ENCODE data around the gene ISM2. TPM values are rescaled to one million over a fixed set of nuclear protein-coding genes. Genes with fewer than 3 reads are reported as not detected.

Gene ISM2
- total and polyA plus RNA-seq, 2 of the 13 experiments (the other 11 are each of a cell fraction or from before 2014, with no cell fraction given), result 1.8 to 40.7 TPM

DNA sequence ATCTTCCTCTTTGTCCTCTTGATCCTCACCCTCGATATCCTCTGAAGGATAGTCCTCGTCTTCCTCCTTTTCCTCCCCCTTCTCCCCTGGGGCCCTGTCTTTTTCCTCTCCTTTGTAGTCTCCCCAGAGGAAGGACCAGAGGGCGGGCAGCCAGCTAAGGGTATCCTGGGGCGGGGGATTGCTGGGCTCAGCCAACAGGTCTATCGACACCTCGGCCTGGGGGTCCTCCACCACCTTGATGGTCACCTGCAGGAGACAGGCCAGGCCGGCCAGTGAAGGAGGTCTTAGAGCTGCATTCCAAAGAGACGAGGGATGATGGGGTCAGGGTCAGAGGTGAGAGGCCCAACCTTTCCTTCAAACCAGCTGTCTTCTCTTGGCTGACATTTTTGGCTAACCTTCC lies 16.2 kb downstream of the ISM2 start (continued):
- TF ChIP-seq, protein P1, sequence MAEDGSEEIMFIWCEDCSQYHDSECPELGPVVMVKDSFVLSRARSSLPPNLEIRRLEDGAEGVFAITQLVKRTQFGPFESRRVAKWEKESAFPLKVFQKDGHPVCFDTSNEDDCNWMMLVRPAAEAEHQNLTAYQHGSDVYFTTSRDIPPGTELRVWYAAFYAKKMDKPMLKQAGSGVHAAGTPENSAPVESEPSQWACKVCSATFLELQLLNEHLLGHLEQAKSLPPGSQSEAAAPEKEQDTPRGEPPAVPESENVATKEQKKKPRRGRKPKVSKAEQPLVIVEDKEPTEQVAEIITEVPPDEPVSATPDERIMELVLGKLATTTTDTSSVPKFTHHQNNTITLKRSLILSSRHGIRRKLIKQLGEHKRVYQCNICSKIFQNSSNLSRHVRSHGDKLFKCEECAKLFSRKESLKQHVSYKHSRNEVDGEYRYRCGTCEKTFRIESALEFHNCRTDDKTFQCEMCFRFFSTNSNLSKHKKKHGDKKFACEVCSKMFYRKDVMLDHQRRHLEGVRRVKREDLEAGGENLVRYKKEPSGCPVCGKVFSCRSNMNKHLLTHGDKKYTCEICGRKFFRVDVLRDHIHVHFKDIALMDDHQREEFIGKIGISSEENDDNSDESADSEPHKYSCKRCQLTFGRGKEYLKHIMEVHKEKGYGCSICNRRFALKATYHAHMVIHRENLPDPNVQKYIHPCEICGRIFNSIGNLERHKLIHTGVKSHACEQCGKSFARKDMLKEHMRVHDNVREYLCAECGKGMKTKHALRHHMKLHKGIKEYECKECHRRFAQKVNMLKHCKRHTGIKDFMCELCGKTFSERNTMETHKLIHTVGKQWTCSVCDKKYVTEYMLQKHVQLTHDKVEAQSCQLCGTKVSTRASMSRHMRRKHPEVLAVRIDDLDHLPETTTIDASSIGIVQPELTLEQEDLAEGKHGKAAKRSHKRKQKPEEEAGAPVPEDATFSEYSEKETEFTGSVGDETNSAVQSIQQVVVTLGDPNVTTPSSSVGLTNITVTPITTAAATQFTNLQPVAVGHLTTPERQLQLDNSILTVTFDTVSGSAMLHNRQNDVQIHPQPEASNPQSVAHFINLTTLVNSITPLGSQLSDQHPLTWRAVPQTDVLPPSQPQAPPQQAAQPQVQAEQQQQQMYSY (CRISPR knock-in tag; IDR thresholded peaks at IDR 0.05), result no peak
- TF ChIP-seq, protein P2, sequence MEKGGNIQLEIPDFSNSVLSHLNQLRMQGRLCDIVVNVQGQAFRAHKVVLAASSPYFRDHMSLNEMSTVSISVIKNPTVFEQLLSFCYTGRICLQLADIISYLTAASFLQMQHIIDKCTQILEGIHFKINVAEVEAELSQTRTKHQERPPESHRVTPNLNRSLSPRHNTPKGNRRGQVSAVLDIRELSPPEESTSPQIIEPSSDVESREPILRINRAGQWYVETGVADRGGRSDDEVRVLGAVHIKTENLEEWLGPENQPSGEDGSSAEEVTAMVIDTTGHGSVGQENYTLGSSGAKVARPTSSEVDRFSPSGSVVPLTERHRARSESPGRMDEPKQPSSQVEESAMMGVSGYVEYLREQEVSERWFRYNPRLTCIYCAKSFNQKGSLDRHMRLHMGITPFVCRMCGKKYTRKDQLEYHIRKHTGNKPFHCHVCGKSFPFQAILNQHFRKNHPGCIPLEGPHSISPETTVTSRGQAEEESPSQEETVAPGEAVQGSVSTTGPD (CRISPR knock-in tag; IDR thresholded peaks at IDR 0.05), result no peak
- TF ChIP-seq, protein P3, sequence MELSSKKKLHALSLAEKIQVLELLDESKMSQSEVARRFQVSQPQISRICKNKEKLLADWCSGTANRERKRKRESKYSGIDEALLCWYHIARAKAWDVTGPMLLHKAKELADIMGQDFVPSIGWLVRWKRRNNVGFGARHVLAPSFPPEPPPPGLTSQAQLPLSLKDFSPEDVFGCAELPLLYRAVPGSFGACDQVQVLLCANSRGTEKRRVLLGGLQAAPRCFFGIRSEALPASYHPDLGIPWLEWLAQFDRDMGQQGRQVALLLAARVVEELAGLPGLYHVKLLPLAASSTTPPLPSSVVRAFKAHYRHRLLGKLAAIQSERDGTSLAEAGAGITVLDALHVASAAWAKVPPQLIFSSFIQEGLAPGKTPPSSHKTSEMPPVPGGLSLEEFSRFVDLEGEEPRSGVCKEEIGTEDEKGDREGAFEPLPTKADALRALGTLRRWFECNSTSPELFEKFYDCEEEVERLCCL (CRISPR knock-in tag; IDR thresholded peaks at IDR 0.05; ENCODE audit: borderline replicate concordance), result no peak
- TF ChIP-seq, protein P4, sequence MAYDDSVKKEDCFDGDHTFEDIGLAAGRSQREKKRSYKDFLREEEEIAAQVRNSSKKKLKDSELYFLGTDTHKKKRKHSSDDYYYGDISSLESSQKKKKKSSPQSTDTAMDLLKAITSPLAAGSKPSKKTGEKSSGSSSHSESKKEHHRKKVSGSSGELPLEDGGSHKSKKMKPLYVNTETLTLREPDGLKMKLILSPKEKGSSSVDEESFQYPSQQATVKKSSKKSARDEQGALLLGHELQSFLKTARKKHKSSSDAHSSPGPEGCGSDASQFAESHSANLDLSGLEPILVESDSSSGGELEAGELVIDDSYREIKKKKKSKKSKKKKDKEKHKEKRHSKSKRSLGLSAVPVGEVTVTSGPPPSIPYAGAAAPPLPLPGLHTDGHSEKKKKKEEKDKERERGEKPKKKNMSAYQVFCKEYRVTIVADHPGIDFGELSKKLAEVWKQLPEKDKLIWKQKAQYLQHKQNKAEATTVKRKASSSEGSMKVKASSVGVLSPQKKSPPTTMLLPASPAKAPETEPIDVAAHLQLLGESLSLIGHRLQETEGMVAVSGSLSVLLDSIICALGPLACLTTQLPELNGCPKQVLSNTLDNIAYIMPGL (CRISPR knock-in tag; IDR thresholded peaks at IDR 0.05; ENCODE audit: borderline replicate concordance in 1 of 2, low read depth in 1 of 2), result no peak

All from HepG2 (cell line).